Activated naive CD4-positive, alpha-beta T cell treated with anti-CD3 and anti-CD28 coated beads, Interleukin-2, amount 10 ng/mL, durations not matched to agents 7 days and 5 days (primary cell): ENCODE data around the gene RXRB.
"Not testable (repeated sequence)": the region's sequence is repeated elsewhere in the genome, so short reads cannot be mapped to it uniquely, and the experiment has no call there.

ENCODE experiments used
- CTCF ChIA-PET: fragments of 350-600 bp; sonication (Branson Sonifier 250); formaldehyde crosslinking; loops from one replicate; lab custom pipeline; 2021; ENCODE audit warnings: antibody characterized with exemption; lab: Charles Lee
- DNase-seq: peaks from one replicate; pipeline ENCODE4 v3.0.0-alpha.2; 2020
- H3K27ac Mint-ChIP-seq: one replicate; pipeline ENCODE4 v1.8.0; 2021; ENCODE audit warnings: mild to moderate bottlenecking, moderate library complexity, mixed read lengths
- H3K27me3 Mint-ChIP-seq: one replicate; pipeline ENCODE4 v1.8.0; 2021; ENCODE audit warnings: mild to moderate bottlenecking, mixed read lengths
- H3K36me3 Mint-ChIP-seq: one replicate; pipeline ENCODE4 v1.8.0; 2021; ENCODE audit warnings: mixed read lengths
- H3K4me1 Mint-ChIP-seq: one replicate; pipeline ENCODE4 v1.8.0; 2021; ENCODE audit warnings: mixed read lengths
- H3K4me3 Mint-ChIP-seq: one replicate; pipeline ENCODE4 v1.8.0; 2021; ENCODE audit warnings: mild to moderate bottlenecking, moderate library complexity, mixed read lengths
- H3K9me3 Mint-ChIP-seq: one replicate; pipeline ENCODE4 v1.8.0; 2021; ENCODE audit warnings: mixed read lengths

Gene RXRB

GRCh38 chr6:33164176-33164575 is 36.3 kb downstream of the RXRB start:
- Mint-ChIP-seq H3K27ac (no peak overlapping the region), H3K4me3 (no peak overlapping the region), H3K27me3 (peaks cover 33% of the 10 kb centered on the region), H3K4me1 (peaks cover 18% of the 10 kb centered on the region), H3K9me3 (no peaks in the 10 kb centered on the region), H3K36me3 (no peaks in the 10 kb centered on the region)
- CTCF ChIA-PET: interaction anchor here (1.1 to 3.3 kb wide), 3 partner anchors 14 to 84 kb away, joined by 3 to 17 read pairs (median 6); no protein-coding TSS in a partner anchor
- DNase-seq: no peak

GRCh38 chr6:33163540-33163939 is 36.9 kb downstream of the RXRB start:
- no peak overlapping the region for H3K4me3 Mint-ChIP-seq

GRCh38 chr6:33161354-33162331 is 38.8 kb downstream of the RXRB start:
- H3K36me3 Mint-ChIP-seq: no peaks in the 10 kb centered on the region
- H3K4me1 Mint-ChIP-seq: peaks cover 18% of the 10 kb centered on the region
- H3K9me3 Mint-ChIP-seq: no peaks in the 10 kb centered on the region
- CTCF ChIA-PET: interaction anchor here (0.9 to 4.1 kb wide), 14 partner anchors 12 to 147 kb away, joined by 3 to 45 read pairs (median 4); partner anchors contain the start of genes COL11A2 and RING1
- H3K27me3 Mint-ChIP-seq: peaks cover 48% of the 10 kb centered on the region
- H3K27ac Mint-ChIP-seq: peak overlapping the region; percentile 49
- peak overlapping the region; percentile 77 for H3K4me3 Mint-ChIP-seq
- peak; percentile 87 for DNase-seq

More at GRCh38 chr6:33163540-33163939, 36.9 kb downstream of the RXRB start:
- Mint-ChIP-seq H3K4me1 (peaks cover 18% of the 10 kb centered on the region), H3K9me3 (no peaks in the 10 kb centered on the region), H3K27me3 (peaks cover 36% of the 10 kb centered on the region), H3K27ac (no peak overlapping the region), H3K36me3 (no peaks in the 10 kb centered on the region)
- CTCF ChIA-PET: interaction anchor here (1.1 to 3.3 kb wide), 3 partner anchors 14 to 85 kb away, joined by 3 to 17 read pairs (median 6); no protein-coding TSS in a partner anchor
- DNase-seq: no peak

- H3K36me3 Mint-ChIP-seq: no peaks in the 10 kb centered on the region
- no peak for DNase-seq
- CTCF ChIA-PET: interaction anchor here (0.9 to 4.1 kb wide), 13 partner anchors 11 to 146 kb away, joined by 3 to 45 read pairs (median 4); partner anchors contain the start of genes COL11A2 and RING1
- H3K27me3 Mint-ChIP-seq: peaks cover 47% of the 10 kb centered on the region
- peak overlapping the region; percentile 77 for H3K4me3 Mint-ChIP-seq
- H3K4me1 Mint-ChIP-seq: peaks cover 18% of the 10 kb centered on the region
- no peaks in the 10 kb centered on the region for H3K9me3 Mint-ChIP-seq
- H3K27ac Mint-ChIP-seq: no peak overlapping the region
These were observed 39.6 kb downstream of the RXRB start for GRCh38 chr6:33160728-33161344.

GRCh38 chr6:33160096-33160495 is 40.4 kb downstream of the RXRB start:
- Mint-ChIP-seq H3K27me3 (peaks cover 51% of the 10 kb centered on the region), H3K27ac (no peak overlapping the region), H3K4me3 (no peak overlapping the region), H3K36me3 (no peaks in the 10 kb centered on the region), H3K4me1 (peaks cover 18% of the 10 kb centered on the region), H3K9me3 (no peaks in the 10 kb centered on the region)
- no peak for DNase-seq
- CTCF ChIA-PET: interaction anchor here (1.1 to 7.5 kb wide), 8 partner anchors 11 to 132 kb away, joined by 3 to 45 read pairs (median 10); no protein-coding TSS in a partner anchor

GRCh38 chr6:33156964-33157363 is 43.5 kb downstream of the RXRB start:
- CTCF ChIA-PET: interaction anchor here (0.7 to 7.5 kb wide), 5 partner anchors 8 to 91 kb away, joined by 3 to 40 read pairs (median 4); no protein-coding TSS in a partner anchor
- peaks cover 7% of the 10 kb centered on the region for H3K9me3 Mint-ChIP-seq
- H3K4me1 Mint-ChIP-seq: peaks cover 16% of the 10 kb centered on the region
- H3K27ac Mint-ChIP-seq: no peak overlapping the region
- no peak overlapping the region for H3K4me3 Mint-ChIP-seq
- H3K27me3 Mint-ChIP-seq: peaks cover 59% of the 10 kb centered on the region
- no peak for DNase-seq
- no peaks in the 10 kb centered on the region for H3K36me3 Mint-ChIP-seq

GRCh38 chr6:33156561-33156960 is 43.9 kb downstream of the RXRB start:
- Mint-ChIP-seq H3K36me3 (no peaks in the 10 kb centered on the region), H3K27ac (no peak overlapping the region), H3K4me1 (peaks cover 12% of the 10 kb centered on the region), H3K9me3 (peaks cover 10% of the 10 kb centered on the region), H3K27me3 (peaks cover 54% of the 10 kb centered on the region), H3K4me3 (no peak overlapping the region)
- DNase-seq: no peak
- CTCF ChIA-PET: interaction anchor here (0.7 to 7.5 kb wide), 3 partner anchors 16 to 41 kb away, joined by 3 to 40 read pairs (median 3); no protein-coding TSS in a partner anchor

- H3K36me3 Mint-ChIP-seq: no peaks in the 10 kb centered on the region
- H3K9me3 Mint-ChIP-seq: peaks cover 10% of the 10 kb centered on the region
- H3K27ac Mint-ChIP-seq: no peak overlapping the region
- no peaks in the 10 kb centered on the region for H3K4me1 Mint-ChIP-seq
- H3K4me3 Mint-ChIP-seq: no peak overlapping the region
- DNase-seq: no peak
- peaks cover 46% of the 10 kb centered on the region for H3K27me3 Mint-ChIP-seq
- CTCF ChIA-PET: interaction anchor here (1.0 to 7.5 kb wide), 8 partner anchors 9 to 135 kb away, joined by 3 to 40 read pairs (median 4); no protein-coding TSS in a partner anchor
These were observed 46.1 kb downstream of the RXRB start for GRCh38 chr6:33154349-33154748.

- CTCF ChIA-PET: interaction anchor here (0.9 to 7.1 kb wide), 7 partner anchors 11 to 97 kb away, joined by 3 to 78 read pairs (median 4); no protein-coding TSS in a partner anchor
- Mint-ChIP-seq H3K4me3 (no peak overlapping the region), H3K27me3 (peaks cover 42% of the 10 kb centered on the region), H3K36me3 (no peaks in the 10 kb centered on the region), H3K27ac (no peak overlapping the region), H3K9me3 (peaks cover 10% of the 10 kb centered on the region), H3K4me1 (no peaks in the 10 kb centered on the region)
- no peak for DNase-seq
These were observed 49.4 kb downstream of the RXRB start for GRCh38 chr6:33151050-33151449.

GRCh38 chr6:33150560-33150959 is 49.9 kb downstream of the RXRB start:
- CTCF ChIA-PET: interaction anchor here (0.9 to 7.1 kb wide), 6 partner anchors 11 to 98 kb away, joined by 3 to 78 read pairs (median 4); no protein-coding TSS in a partner anchor

GRCh38 chr6:33147807-33148666 is 52.4 kb downstream of the RXRB start:
- no peak for DNase-seq
- CTCF ChIA-PET: interaction anchor here (1.1 to 7.1 kb wide), 10 partner anchors 11 to 147 kb away, joined by 3 to 78 read pairs (median 6); no protein-coding TSS in a partner anchor
- Mint-ChIP-seq H3K27ac (no peak overlapping the region), H3K4me1 (no peaks in the 10 kb centered on the region), H3K27me3 (peaks cover 39% of the 10 kb centered on the region), H3K9me3 (peaks cover 10% of the 10 kb centered on the region), H3K4me3 (no peak overlapping the region), H3K36me3 (no peaks in the 10 kb centered on the region)

More at GRCh38 chr6:33150560-33150959, 49.9 kb downstream of the RXRB start:
- H3K4me3 Mint-ChIP-seq, H3K36me3 Mint-ChIP-seq, H3K9me3 Mint-ChIP-seq, H3K4me1 Mint-ChIP-seq, DNase-seq, H3K27ac Mint-ChIP-seq: not testable (repeated sequence)
- H3K27me3 Mint-ChIP-seq: peaks cover 42% of the 10 kb centered on the region

GRCh38 chr6:33144373-33144772 is 56.1 kb downstream of the RXRB start:
- peaks cover 62% of the 10 kb centered on the region for H3K27me3 Mint-ChIP-seq
- no peak overlapping the region for H3K27ac Mint-ChIP-seq
- DNase-seq: no peak
- no peak overlapping the region for H3K4me3 Mint-ChIP-seq
- no peaks in the 10 kb centered on the region for H3K9me3 Mint-ChIP-seq
- CTCF ChIA-PET: interaction anchor here (0.9 to 7.1 kb wide), 3 partner anchors 10 to 19 kb away, joined by 3 to 78 read pairs (median 3); no protein-coding TSS in a partner anchor
- no peaks in the 10 kb centered on the region for H3K4me1 Mint-ChIP-seq
- H3K36me3 Mint-ChIP-seq: no peaks in the 10 kb centered on the region
